Cardiac fibroblast (primary cell): Measurements from ENCODE around the gene DPP6.

Source experiments
- DNase-seq, 2 donors: peaks; one replicate each; pipeline versions ENCODE4 v3.0.0 to v3.0.0-alpha.2; 2010; ENCODE audit warnings: low read depth in 2 of 2
- H3K4me3 ChIP-seq, 2 donors: replicated peaks in 1 of 2; 1 replicate in 1 of 2; 2 replicates in 1 of 2; pipeline ENCODE4 v1.5.1; 2011; ENCODE audit warnings: low read depth in 2 of 2, low read length in 2 of 2, mild to moderate bottlenecking in 2 of 2, moderate library complexity in 1 of 2
- CTCF ChIP-seq: IDR thresholded peaks from one replicate; pipeline ENCODE4 v1.5.1; 2011; ENCODE audit warnings: low read depth, mild to moderate bottlenecking, low read length, inconsistent platforms

DPP6 gene

GRCh38 chr7:154540596-154540995 is 488.4 kb downstream of the DPP6 start:
- TF ChIP-seq CTCF: no peak
- no peak overlapping the region for H3K4me3 ChIP-seq
- DNase-seq: no peak

- H3K4me3 ChIP-seq: no peak overlapping the region
- DNase-seq: no peak
- no peak for TF ChIP-seq CTCF
Observed at GRCh38 chr7:154541606-154542005, 489.4 kb downstream of the DPP6 start.

DNA sequence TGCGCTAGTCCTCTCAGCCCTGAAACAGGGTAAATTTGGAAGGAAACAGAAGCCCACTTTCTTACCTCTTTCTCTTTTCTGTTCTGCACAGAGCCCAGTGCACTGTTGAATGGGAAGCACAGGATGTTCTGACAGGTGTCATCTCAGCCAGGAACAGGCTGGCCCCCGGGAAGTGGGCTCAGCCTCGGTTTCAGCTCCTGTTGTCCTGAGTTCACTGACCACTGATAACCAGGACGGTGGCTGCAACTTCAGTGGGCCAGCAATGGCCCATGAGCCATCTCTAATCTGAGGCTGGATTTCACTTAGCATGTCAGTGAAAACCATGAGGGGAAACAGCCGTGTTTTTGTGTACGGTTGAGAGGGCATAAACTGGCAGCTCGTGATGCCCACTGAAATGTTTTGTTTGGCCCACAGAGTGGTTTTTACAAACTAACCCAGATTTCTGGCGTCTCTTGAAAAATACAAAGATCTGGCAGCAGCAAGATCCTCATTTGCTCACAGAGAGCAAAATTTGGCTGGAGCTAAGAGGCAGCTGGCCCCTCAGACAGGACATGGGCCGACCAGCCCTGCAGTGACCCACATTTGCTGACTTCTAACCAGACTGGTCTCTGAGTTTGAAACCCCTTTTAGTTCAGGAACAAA is 494.9 kb downstream of the DPP6 start:
- TF ChIP-seq CTCF: no peak
- DNase-seq: no peak
- no peak overlapping the region for H3K4me3 ChIP-seq

DNA sequence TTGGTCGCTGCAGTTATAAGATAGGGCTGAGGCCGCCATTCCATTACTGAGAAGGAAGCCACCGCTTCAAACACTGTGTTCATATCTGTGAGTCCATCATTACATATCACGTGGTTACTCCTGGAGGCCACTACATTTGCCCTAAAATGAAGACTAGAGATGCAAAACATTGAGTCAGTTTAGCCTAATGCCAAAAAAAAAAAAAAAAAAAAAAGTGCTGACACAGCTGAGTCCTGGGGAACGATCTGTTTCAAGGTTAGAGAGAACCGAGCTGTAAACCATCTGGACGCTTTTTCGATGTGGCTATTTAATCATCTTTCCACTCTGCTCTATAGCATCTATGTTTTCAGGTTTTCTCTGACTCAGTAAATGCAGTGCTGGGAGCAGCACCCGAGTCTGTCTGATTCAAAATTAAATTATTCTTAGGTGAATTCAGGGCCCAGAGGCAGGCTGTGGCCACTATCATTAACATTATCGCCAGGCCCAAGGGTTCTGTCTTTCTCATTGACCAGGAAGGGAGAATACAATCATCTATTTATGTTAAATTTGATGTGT is 501.6 kb downstream of the DPP6 start:
- no peak for TF ChIP-seq CTCF
- no peak overlapping the region for H3K4me3 ChIP-seq
- DNase-seq: no peak

- no peak overlapping the region for H3K4me3 ChIP-seq
- DNase-seq: no peak
- TF ChIP-seq CTCF: no peak
Observed at GRCh38 chr7:154559454-154559853, 507.3 kb downstream of the DPP6 start.

DNA sequence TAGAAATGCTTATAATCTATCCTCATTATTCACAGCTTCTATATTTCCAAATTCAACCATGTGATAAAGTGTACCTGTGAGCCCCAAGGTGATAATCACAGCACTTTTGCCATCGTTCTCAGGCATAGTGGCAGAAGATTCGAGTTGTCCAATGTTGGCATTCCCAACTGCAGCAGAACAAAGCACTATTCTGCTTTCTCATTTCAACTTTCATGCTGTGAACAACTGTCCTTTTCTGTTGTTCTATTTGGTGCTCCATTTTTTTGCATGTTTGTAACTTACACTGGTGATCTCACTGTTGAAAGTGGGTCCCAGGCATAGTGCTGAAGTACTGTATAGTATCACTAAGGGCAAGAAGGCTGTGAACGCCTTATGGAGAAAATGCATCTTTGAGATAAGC is 512.5 kb downstream of the DPP6 start:
- no peak for TF ChIP-seq CTCF
- DNase-seq: no peak
- H3K4me3 ChIP-seq: no peak overlapping the region

GRCh38 chr7:154566877-154567276 is 514.7 kb downstream of the DPP6 start:
- TF ChIP-seq CTCF: no peak
- no peak for DNase-seq
- no peak overlapping the region for H3K4me3 ChIP-seq
